GM10847 (cell line): ENCODE measurements around the gene PLSCR3.

ENCODE experiments used
- POLR2A ChIP-seq: IDR thresholded peaks from 2 replicates; pipeline ENCODE4 v1.6.1; 2011; ENCODE audit not compliant: insufficient read length; ENCODE audit errors: extremely low read depth

PLSCR3 gene

DNA sequence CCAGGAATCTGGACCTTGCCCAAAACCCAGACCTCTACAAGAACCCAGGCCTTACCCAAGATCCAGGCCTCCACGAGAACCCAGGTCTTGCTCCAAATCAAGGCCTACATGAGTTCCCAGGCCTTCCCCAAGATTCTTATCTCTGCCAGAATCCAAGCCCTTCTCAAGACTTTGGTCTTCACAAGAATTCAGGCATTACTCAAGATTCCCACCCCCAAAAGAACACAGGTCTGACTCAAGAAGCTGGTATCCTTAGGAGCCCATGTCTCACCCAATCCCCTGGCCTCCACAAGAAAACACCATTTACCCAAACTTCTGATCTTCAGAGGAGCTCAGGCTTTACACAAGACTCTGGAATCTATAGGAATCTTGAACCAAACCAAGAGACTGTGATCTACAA lies 36.9 kb upstream of the PLSCR3 start:
- no peak for TF ChIP-seq POLR2A

DNA sequence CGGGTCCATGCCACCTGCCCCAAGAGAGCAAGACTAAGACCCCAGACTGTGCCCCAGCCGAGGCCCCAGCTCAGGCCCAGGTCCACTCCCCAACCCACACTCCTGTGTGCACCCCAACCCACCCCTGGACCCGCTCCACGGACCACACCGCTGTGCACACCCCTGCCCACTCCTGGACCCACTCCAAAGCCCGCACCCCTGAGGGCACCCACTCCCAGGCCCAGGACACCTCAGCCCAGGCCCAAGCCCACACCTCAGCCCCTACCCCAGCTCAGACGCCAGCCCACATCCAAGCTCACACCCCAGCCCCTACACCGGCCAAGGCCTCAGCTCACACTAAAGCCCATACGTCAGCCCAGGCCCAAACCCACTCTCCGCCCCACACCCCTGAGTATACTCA lies 35.4 kb upstream of the PLSCR3 start:
- TF ChIP-seq POLR2A = no peak

DNA sequence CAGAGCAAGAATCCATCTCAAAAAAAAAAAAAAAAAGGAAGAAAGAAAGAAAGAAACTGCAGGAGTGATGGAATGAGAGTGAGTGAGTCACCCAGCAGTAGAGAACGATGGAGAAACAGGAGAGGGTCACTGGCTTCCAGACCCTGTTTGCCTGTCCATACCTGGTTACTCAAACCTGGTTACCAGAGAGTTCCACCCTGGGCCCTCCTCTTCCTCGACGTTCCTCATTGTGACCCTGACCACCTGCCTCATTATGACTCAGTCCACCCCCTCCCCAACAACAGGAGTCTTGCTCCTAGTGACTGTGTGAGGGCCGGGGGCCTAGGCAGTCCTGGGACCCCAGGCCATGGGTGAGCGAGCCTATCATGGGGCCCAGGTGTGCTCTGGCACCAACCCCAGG lies 34.2 kb upstream of the PLSCR3 start, which contains the start of gene SPEM3:
SPEM3 (plus strand) TSS at position 301 of the 400 bp plus-strand sequence; CDS start at position 347, 46 bp downstream.
- no peak for TF ChIP-seq POLR2A

DNA sequence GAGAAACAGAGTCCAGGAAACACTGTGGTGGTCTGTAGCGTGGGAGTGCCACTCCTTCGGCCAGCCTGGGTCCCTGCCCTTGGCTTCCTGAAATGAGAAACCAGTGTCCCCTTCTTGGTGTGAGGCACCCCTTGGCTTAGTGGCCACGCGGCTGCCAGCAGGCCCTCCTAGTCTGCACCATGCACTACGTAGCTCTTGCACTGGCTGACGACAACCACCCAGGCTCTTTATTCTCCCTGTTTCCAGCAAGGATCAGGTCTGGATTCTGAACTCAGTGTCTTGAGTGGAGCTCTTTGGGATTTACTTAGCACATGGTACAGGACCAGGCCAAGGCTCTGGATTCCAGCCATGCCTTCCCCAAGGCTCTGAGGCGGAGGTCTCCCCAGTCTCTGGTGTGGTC lies 33.2 kb upstream of the PLSCR3 start:
- no peak for TF ChIP-seq POLR2A

DNA sequence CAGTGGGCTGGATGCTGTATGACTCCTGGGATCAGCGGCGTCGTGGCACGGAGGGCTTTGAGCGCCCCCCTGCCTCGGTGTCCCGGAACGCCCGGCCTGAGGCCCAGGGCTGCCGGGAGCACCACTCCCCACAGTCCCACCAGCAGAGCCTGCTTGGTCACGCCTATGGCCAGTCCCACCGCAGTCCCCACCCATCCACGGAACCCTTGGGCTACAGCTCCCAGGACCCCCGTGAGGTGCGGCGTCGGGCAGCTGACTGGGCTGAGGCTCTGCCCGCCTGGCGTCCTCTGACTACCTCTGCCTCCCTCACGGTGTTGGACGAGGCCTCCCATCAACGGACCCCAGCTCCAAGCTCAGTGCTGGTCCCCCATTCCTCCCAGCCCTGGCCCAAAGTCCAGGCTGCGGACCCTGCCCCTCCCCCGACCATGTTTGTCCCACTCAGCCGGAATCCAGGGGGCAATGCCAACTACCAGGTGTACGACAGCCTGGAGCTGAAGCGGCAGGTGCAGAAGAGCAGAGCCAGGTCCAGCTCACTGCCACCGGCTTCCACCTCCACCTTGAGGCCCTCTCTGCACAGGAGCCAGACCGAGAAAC lies 32.7 kb upstream of the PLSCR3 start:
- TF ChIP-seq POLR2A = no peak

DNA sequence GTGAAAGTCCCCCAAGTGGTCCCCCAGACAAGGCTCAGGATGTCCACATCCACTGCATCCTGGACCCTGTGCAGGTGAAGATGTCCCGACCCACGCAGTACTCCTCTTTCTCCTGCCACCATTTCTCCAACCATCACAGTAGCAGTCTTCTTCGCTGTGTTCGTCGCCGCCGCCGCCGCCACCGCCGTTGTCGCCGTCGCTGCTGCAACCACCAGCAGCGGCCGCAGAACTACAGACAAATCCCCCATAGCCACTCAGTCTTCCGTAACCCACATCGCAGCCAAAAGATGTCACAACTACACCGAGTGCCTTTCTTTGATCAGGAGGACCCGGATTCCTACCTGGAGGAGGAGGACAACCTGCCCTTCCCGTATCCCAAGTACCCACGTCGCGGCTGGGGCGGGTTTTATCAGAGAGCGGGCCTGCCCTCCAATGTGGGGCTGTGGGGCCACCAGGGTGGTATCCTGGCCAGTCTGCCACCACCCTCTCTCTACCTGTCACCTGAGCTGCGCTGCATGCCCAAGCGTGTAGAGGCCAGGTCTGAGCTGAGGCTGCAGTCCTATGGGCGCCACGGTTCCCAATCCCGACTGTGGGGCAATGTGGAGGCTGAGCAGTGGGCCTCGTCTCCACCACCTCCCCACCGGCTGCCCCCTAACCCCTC lies 32.0 kb upstream of the PLSCR3 start:
- no peak for TF ChIP-seq POLR2A

DNA sequence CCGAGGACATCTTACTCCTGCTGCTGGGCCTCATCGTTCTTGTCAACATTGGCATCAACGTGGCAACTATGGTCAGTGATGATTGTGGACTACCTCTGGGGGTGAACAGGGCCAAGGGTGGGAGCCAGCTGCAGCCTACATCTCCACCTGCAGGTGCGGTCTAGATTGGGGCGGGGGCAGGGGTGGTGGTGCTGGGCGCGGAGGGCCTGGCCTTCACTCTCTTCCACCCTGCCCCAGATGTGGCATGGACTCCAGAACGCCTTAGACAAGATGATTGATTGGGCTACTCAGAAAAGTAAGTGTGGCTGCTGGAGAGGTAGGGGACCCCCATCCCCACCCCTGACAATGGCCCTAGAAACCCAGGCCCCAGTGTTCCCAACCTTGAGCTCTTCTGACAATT lies 31.4 kb upstream of the PLSCR3 start:
- no peak for TF ChIP-seq POLR2A

DNA sequence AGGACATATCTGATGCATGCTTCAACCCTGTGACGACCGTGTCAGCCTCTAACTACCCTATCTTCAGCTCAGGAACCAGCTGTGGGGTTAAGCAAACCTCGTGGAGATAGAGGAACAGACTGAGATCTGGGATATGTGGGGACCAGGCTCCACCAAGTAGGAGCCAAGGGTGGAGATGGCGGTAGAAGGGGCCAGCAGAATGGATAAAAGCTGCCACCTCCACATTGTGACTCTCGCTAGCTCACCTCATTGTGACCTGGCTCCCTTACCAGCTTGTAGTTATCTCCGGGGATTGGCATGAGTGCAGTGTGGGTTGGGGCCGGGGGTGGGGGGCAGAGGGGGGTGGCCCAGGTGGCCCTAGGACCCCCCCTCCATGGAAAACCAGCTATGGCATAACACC lies 31.0 kb upstream of the PLSCR3 start, which contains the start of gene SPEM2:
SPEM2 (plus strand) TSS at position 301 of the 400 bp plus-strand sequence; CDS start at position 374, 73 bp downstream.
- no peak for TF ChIP-seq POLR2A

DNA sequence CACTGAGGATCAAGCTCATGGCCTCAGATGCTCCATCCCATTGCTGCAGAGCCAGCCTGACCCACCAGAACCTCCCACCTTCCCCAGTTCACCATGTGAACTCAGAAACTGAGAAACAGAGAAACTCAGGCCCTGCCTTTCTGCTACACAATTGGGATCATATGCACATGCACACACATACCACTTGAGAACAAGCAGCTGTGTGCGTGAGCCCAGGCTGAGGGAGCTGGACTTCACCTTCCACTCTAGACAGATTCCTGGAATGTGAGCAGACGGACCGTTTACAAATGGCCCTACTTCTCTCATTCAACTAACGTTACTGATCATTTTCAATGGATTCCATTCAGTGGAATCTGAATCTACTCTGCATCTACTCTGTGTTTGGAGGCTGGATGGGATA lies 29.4 kb upstream of the PLSCR3 start:
- no peak for TF ChIP-seq POLR2A

DNA sequence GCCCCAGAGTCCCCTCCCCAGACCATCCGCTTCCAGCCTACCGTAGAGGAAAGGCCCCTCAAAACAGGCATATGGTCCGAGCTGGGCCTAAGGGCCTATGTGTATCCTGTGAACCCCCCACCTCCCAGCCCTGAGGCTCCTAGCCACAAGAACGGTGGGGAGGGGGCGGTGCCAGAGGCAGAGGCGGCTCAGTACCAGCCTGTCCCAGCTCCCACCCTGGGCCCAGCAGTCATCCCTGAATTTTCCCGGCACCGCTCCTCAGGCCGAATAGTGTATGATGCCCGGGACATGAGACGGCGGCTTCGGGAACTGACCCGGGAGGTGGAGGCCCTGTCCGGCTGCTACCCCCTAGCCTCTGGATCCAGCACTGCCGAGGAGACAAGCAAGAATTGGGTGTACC lies 26.9 kb upstream of the PLSCR3 start:
- TF ChIP-seq POLR2A = no peak

DNA sequence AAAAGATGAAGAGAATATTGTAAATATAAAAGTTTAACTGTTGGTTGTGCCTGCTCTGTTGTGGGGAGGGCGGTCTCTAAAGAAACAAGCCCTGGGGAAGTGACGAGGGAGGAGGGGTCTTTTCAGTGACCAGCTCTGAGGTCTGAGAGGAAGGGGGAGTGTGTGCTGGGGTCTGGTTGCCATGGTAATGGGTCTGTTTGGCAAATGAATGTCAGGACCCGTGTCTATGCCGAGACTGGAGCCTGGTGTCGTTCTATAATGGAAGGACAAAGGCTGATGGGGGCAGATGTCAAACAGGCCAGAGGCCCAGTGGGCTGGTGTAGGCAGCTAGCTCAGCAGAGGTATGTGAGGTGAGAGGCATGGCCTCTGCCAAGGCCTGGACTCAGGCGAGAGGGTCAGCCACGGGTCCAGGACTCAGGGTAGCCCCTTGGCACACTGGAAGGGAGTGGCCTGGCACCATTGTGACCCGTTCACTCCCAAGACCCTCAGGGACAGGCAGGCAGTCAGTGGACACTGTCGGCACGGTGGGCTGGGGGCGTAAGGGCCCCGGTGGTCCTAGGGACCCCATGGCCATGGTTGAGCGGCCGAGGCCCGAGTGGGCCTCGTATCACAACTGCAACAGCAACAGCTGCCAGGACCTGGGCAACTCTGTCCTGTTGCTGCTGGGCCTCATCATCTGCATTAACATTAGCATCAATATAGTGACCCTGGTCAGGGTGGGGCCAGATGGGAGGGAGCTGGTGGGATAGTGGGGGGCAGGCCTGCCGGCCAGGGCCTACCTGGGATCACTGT lies 25.7 kb upstream of the PLSCR3 start, which contains the start of gene SPEM1:
SPEM1 (plus strand) TSS at position 506 of the 792 bp plus-strand sequence; CDS start at position 567, 61 bp downstream.
- no peak for TF ChIP-seq POLR2A

DNA sequence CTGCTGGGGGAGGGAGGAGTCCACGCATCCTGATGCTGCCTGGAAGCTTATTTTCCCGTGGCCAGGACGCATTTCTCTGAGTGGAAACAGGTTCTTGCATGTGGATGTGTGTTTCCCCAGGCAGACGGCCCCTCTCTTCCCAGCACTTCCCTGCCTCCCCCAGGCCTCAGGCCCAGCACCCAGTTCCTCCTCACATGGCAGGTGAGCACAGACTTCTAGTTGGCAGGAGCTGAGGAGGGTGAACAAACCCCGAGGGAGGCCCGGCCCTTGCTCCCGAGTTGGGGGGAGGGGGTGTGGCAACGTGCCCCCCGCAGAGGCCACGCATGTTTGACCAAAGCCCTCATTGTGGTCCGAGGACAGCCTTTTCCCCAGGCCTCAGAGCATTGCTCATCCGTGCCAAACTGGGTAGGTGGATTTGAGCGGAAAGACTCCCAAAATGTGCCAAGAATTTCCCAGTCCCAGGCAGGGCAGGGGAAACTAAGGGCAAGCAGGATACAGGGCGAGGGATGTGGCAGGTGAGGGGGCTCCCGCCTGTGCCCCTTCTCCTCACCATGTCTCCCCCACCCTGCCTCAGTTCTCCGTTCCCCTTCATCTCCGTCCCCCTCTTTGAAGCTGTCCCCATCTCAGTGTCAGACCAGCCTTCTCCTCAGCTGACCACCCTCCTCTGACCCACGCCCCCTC lies 24.3 kb upstream of the PLSCR3 start:
- no peak for TF ChIP-seq POLR2A

DNA sequence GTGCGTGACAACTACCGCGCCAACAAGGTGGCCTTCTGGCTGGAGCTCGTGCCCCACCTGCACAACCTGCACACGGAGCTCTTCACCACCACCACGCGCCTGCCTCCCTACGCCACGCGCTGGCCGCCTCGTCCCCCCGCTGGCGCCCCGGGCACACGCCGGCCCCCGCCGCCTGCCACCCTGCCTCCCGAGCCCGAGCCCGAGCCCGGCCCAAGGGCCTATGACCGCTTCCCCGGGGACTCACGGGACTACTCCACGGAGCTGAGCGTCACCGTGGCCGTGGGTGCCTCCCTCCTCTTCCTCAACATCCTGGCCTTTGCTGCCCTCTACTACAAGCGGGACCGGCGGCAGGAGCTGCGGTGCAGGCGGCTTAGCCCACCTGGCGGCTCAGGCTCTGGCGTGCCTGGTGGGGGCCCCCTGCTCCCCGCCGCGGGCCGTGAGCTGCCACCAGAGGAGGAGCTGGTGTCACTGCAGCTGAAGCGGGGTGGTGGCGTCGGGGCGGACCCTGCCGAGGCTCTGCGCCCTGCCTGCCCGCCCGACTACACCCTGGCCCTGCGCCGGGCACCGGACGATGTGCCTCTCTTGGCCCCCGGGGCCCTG lies 22.8 kb upstream of the PLSCR3 start:
- no peak for TF ChIP-seq POLR2A

DNA sequence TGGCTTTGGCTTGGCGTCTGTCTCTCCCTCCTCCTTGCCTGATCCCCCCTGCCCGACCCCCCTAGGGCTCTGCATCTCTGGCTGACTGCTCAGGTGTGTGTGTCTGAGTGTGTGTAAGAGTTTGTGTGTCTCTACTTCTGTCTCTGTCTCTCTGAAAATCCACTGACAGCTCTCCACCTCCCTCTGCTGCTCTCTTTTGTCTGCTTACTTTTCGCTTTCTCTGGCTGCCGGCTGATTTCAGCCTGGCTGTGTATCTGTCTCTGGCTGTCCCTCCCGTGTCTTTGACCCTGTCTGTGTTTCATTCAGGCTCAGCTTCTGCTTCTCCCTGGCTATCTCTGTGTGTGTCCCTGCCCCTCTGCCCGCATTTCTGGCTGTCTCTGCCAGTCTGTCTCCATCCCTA lies 22.0 kb upstream of the PLSCR3 start:
- no peak for TF ChIP-seq POLR2A

DNA sequence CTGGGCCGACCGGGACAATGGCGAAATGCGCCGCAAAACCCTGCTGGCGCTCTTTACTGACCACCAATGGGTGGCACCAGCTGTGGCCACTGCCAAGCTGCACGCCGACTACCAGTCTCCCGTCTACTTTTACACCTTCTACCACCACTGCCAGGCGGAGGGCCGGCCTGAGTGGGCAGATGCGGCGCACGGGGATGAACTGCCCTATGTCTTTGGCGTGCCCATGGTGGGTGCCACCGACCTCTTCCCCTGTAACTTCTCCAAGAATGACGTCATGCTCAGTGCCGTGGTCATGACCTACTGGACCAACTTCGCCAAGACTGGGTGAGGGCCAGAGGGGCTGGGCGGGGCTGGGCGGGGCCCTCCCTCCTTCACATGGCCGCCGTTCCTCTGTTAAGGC lies 21.5 kb upstream of the PLSCR3 start:
- TF ChIP-seq POLR2A = no peak

DNA sequence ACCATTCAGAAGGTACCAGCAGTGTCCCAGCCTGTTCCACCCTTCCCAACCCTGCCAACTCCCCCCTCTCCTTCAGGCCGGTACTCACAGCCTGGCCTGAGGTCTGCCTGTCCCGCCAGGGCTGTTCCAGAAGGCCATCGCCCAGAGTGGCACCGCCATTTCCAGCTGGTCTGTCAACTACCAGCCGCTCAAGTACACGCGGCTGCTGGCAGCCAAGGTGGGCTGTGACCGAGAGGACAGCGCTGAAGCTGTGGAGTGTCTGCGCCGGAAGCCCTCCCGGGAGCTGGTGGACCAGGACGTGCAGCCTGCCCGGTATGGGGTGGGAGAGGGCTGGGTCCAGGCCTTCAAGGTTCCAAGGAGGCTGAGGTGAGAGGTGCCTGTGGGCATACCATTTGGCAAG lies 20.5 kb upstream of the PLSCR3 start:
- no peak for TF ChIP-seq POLR2A
